ENCODE data around the gene UBE2N. TPM values are rescaled to one million over a fixed set of nuclear protein-coding genes. Genes with fewer than 3 reads are reported as not detected.

Gene UBE2N
- total and polyA plus RNA-seq, 10 of the 15 experiments (the other 5 are each of a cell fraction or from before 2014, with no cell fraction given): 243 to 945 (median 443) TPM

GRCh38 chr12:93476555-93476954 lies 34.8 kb upstream of the UBE2N start:
- intact Hi-C loops (cut with micrococcal nuclease; ENCODE audit: unreplicated experiment): no loop called here
- Histone ChIP-seq H4K20me1 (ENCODE audit: control insufficient read depth, insufficient read depth) (no peaks in the 10 kb centered on the region), H3K79me2 (ENCODE audit: control insufficient read depth, insufficient read depth, low read length) (peaks cover 1% of the 10 kb centered on the region)

More at GRCh38 chr12:93476555-93476954, 34.8 kb upstream of the UBE2N start:
- no peak for DNase-seq (ENCODE audit: low read depth, low spot score)
- no peak for FAIRE-seq
- Histone ChIP-seq H3K36me3 (ENCODE audit: control insufficient read depth in 2 of 2, insufficient read depth in 2 of 2, low read length in 1 of 2) (peaks cover 2 to 21% of the 10 kb centered on the region in 2 experiments), H3K4me2 (ENCODE audit: control insufficient read depth, insufficient read depth) (no peak overlapping the region), H3K4me3 (no peak overlapping the region), H3K9ac (ENCODE audit: control insufficient read depth, insufficient read depth, low read length) (no peak overlapping the region), H2AFZ (ENCODE audit: control insufficient read depth, low read depth, low read length) (no peak overlapping the region), H3K4me1 (ENCODE audit: control insufficient read depth, insufficient read depth, low read length) (no peaks in the 10 kb centered on the region), H3K27ac (ENCODE audit: control insufficient read depth, insufficient read depth) (no peak overlapping the region), H3K9me3 (replicated peaks; ENCODE audit: control insufficient read depth, insufficient read depth, low read length) (no peaks in the 10 kb centered on the region), H3K27me3 (replicated peaks in 1 of 2; ENCODE audit: control insufficient read depth in 2 of 2, insufficient read depth in 2 of 2, low read length in 1 of 2) (no peaks in the 10 kb centered on the region)
- no peak for ATAC-seq
- in situ Hi-C loops (cut with MboI): no loop called here
- no TSS peak for BruUV-seq (replicated peaks)
- POLR2A ChIA-PET: no interaction called here
- CTCF ChIA-PET: interaction anchor here (1.1 to 1.5 kb wide), 4 partner anchors 9 to 57 kb away, joined by 3 to 7 read pairs (median 4); partner anchors contain the start of gene MRPL42
- RAD21 ChIA-PET (ENCODE audit: unreplicated experiment): interaction anchor here (0.6 kb wide), 2 partner anchors 324 to 1711 kb away, joined by 3 to 4 read pairs; no protein-coding TSS in a partner anchor
- SMC1A ChIA-PET (ENCODE audit: uncharacterized antibody, unreplicated experiment): interaction anchor here (0.7 to 1.5 kb wide), 5 partner anchors 11 to 624 kb away, joined by 3 to 6 read pairs (median 3); no protein-coding TSS in a partner anchor
- TF ChIP-seq RCOR1 (conservative IDR thresholded peaks at IDR 0.05; ENCODE audit: low read depth, low read length) (no peak), WRNIP1 (IDR thresholded peaks at IDR 0.05; ENCODE audit: borderline replicate concordance, low read depth, low read length) (no peak), SKIL (IDR thresholded peaks at IDR 0.05; ENCODE audit: low read depth, poor library complexity, severe bottlenecking) (no peak), HSF1 (IDR thresholded peaks at IDR 0.05; ENCODE audit: low read depth, low read length) (no peak), HDAC2 (IDR thresholded peaks at IDR 0.05) (no peak), RBBP5 (conservative IDR thresholded peaks at IDR 0.05) (no peak), USF1 (IDR thresholded peaks at IDR 0.05; ENCODE audit: borderline replicate concordance, extremely low read length, insufficient read depth, low read depth, low read length) (no peak), ZNF207 (IDR thresholded peaks at IDR 0.05; ENCODE audit: borderline replicate concordance) (no peak), MXI1 (IDR thresholded peaks at IDR 0.05; ENCODE audit: low read depth, low read length) (no peak), MAX (IDR thresholded peaks at IDR 0.05; ENCODE audit: low read depth, low read length) (no peak)
